Putamen (tissue), 1 donor: ENCODE measurements around the gene ENDOV.

Source experiments
- DNase-seq: peaks from one replicate; pipeline ENCODE4 v3.0.0-alpha.2; 2016; ENCODE audit warnings: low spot score

Gene ENDOV

DNA sequence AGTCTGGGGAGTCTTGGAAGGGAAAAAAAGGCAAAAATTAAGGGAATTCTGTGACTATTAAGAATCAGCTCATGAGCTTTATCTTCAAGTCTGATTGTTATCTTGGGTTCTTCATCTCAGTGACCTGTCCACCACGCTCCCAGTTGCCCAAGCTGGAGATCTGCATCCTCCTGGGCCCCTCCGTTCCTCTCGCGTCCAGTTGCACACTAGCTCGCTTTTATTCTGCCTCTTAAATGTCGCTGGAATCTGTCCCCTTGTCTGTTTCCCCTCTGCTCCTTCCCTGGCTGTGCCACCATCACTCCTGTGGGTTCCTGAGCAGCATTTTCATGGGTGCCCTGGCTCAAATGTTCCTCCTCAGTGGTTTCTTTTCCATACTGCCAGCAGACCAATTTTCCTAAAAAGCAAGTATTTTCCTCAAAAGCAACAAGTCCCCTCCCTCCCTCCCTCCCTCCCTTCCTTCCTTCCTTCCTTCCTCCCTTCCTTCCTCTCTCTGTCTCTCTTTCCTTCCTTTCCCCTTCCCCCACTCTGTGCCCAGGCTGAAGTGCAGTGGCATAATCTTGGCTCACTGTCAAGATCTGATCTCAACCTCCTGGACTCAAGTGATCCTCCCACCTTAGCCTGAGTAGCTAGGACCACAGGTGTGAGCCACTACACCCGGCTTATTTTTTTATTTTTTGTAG is 1.4 kb downstream of the ENDOV start:
- no peak for DNase-seq

DNA sequence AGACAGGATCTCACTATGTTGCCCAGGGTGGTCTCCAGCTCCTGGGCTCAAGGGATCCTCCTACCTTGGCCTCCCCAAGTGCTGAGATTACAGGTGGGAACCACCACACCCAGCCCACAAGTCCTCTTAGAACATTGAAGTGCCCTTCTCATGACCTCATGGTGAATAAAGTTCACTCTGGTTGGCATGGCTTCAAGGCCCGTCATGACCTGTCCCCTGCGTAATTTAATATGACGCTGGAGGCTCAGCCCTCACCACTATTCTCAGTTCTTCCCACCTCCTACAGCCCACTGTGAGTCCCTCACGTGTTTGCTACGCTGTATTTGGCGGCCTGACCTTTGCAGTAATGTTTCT is 1.9 kb downstream of the ENDOV start:
- no peak for DNase-seq

DNA sequence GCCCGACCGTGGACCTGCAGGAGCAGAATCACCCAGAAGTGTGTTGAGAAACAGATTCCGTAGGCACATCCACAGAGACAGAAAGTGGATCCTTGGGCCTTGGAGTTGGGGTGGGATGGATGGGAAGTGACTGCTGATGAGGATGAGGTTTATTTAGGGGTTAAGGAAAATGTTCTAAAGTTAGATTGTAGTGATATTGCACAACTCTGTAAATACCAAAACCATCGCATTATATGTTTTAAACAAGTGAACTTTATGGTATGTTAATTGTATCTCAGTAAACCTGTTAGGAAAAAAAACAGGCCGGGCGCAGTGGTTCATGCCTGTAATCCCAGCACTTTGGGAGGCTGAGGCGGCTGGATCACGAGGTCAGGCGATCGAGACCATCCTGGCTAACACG is 3.6 kb downstream of the ENDOV start:
- no peak for DNase-seq

DNA sequence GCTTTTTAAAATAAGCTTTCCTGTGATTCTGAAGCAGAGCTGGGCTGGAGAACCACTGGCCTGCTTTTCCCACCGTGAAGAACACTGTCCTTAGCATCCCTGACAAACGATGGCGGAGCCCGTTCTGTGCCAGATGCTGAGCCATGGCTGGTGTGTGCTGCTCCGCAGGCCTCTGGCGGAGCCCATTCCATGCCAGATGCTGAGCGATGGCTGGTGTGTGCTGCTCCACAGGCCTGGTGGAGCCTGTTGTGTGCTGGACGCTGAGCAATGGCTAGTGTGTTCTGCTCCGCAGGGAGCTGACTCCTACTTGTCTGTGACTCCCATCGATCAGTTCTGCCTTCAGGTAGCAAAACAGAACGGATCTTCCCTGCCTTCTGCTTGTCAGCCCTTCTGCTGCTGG is 4.3 kb downstream of the ENDOV start:
- DNase-seq, result no peak

DNA sequence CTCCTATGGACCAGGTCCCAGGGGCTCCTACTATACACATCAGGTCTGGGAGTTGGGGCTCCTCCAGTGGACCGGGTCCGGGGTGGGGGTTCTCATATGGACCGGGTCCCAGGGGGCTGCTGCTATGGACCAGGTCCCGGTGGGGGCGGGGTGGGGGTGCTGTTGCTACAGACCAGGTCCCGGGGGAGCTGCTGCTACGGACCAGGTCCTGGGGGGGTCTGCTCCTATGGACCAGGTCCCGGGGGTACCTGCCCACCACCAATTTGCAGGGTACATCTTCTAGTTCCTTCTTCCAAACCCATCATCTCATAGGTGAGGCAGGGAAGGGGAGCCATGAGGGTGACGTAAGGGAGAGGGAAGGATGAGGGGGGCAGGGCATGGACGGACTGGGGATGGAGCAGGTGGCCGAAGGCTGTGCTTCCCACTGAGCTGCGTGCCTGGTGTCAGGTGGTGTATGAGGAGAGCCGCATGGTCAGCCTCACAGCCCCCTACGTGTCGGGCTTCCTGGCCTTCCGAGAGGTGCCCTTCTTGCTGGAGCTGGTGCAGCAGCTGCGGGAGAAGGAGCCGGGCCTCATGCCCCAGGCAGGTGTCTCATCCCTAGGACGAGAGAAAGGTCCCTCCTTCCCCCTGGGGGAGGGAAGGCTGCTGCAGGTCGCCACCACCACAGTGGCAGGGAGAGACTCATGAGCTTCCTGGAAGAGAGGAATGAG is 6.6 kb downstream of the ENDOV start:
- DNase-seq, result no peak

DNA sequence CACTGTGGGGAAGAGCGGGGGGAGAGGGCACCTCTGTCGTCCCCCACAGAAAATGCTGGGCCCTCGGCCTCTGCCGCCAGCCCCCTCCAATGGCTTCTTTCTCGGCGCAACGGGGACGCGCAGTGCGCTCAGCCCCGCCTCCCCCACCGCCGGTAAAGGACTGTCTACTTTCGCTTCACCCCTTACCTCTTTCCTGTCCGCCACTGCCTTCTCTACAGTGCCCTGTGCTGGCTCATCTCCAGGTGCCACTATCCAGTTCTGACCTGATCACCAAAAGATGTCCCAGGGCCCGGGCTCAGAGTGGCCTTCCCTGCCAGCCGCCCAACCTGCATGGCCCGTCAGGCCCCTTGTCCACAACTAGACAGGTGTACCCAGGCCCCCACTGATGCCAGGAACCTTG is 7.3 kb downstream of the ENDOV start:
- no peak for DNase-seq

DNA sequence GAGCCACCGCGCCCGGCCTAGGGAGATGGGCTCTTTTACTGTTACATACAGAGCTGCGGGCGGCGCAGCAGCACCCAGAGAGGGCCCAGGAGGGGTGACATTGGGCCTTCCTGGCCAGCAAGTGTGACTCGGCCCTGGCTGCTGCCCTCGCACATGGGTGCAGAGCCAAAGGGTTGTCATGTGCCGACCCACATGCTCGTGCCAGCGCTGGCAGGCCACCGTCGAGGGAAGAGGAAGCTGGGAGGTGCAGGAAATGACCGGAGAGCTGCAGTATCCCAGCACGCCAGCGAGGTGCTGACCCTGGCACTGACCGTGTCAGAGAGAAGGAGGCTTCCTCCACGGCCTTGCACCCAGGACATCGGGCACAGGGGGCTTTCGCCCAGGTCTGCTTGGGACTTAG is 8.0 kb downstream of the ENDOV start:
- DNase-seq, result no peak

DNA sequence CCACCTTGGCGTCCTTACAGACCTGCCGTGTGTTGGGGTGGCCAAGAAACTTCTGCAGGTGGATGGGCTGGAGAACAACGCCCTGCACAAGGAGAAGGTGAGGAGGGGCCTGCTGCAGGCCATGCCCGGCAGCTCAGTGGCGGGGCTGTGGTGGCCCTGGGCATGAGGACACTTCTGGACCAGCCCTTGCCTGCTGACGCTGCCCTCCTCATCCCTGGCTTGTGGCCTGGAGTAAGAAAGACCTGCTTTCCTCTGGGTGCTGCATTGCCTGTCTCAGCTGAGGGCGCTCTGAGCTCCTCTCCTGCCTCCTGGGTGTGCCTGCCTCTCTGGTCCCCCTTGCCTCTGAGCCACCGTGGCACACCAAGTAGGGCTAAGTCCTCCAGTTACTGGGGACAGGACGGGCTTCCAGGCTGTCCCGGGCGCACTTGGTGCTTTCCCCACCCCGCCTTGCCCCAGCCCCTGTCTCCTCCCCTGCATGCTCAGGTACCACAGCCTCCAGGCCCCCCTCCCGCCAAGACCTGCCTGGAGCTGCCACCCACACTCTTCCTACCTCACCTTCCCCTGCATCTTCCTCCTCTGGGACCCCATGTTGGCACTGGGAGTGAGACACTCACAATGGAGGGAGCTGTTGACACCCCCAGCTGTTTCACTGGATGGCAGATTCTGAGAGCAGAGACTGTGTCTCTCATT is 8.7 kb downstream of the ENDOV start:
- no peak for DNase-seq

DNA sequence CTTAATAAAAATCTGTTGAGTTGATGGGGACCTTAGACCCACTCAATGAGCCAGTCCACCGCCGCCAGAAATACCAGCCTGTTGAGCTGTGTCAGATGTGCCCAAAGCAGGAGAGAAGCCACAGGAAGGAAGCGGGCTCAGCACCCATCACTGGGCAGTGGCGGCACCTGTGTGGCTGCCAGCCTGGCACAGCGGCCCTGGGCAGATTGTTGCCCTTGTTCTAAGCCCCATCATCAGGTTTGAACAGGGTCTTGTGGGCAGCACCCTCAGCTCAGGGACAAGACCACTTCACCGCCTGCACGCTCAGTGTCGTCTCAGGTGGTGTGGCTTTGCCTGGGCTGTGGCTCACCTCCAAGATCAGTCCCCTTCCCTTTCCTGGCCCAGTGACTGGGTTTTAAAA is 9.3 kb downstream of the ENDOV start:
- no peak for DNase-seq

DNA sequence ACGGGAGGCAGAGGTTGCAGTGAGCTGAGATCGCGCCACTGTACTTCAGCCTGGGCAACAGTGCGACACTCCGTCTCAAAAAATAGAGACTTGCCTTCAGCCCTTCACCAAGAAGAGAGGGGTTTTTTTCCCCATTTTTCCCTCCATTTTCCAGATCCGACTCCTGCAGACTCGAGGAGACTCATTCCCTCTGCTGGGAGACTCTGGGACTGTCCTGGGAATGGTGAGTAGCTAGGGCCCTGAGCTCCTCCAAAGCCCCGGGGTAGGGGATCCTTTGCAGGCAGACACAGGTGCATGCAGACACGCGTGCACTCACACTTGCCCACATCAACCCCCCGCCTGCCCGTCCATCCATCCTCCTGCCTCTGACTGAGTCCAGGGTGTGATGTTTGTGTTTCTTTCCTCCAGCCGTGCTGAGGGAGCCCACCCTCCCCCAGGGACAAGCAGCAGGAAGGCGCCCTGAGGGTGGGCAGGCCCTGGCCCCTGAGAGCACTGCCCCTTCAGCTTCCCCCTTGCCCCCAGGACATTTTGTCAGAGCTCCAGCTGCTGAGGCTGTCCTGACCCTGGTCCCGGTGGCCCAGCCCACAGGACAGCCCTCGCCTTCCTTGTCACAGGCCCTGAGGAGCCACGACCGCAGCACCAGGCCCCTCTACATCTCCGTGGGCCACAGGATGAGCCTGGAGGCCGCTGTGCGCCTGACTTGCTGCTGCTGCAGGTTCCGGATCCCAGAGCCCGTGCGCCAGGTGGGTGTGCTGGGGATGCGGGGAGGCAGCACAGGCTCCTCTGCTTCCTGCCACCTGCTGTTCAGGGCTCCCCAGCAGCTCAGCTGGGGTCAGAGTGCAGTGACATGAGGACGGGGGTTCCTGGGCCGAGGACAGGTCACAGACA is 10.2 kb downstream of the ENDOV start:
- DNase-seq, result no peak

DNA sequence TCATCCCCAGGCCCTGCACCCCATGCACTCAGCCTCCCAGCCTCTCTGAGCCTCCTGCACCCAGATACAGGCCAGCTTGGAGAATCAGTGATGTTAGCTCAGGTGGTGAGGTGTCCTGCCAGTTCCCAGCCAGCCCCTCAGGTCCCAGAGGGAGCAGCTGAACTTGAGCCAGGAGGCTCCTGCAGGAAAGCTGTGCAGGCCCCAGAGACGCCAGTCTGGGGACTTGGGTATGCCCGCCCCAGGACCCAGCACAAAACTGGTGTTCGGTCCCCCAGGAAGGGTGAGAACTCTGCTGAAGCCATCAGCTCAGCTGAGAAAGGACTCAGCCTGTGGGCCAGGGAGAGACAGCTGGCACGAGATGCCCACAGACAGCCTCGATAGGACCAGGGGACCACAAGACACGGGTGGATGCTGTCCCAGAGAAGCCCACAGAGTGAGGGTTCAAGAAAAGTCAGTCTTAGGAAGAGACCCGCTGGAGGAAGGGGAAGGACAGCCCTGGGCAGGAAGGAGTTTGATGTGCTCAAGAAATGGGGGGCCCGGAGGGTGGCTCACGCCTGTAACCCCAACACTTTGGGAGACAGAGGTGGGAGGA is 11.0 kb downstream of the ENDOV start:
- DNase-seq, result no peak

DNA sequence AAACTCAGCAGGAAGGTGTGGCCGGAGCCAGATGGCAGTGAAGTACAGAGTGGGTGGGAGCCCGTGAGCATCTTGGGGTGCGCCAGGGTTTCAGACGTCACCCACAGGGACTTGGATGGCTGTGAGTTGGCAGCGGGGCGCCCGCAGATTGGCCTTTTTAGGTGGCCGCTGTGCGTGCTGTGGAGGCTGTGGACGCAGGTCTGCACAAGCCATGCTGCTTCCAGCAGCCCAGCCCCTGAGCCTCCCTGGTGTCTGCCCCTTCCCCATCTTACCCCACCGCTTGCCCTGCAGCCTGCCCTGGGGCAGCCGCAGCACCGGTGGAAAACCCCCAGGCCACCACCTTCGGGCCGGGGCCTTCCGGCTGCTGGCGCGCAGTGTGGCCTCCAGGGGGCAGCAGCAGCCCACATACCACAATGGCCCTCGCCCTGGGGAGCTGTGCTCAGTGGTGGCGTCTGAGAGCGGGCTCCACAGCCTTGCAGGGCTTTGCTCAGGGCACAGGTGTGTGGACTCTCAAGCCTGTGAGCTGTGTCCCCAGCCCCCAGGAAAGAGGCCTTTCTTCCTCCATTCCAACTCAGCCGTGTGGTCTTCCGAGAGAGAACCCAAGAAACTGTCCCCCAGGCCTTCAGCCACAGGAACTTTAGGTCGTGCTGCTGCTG is 11.8 kb downstream of the ENDOV start:
- peak; percentile 50 for DNase-seq

DNA sequence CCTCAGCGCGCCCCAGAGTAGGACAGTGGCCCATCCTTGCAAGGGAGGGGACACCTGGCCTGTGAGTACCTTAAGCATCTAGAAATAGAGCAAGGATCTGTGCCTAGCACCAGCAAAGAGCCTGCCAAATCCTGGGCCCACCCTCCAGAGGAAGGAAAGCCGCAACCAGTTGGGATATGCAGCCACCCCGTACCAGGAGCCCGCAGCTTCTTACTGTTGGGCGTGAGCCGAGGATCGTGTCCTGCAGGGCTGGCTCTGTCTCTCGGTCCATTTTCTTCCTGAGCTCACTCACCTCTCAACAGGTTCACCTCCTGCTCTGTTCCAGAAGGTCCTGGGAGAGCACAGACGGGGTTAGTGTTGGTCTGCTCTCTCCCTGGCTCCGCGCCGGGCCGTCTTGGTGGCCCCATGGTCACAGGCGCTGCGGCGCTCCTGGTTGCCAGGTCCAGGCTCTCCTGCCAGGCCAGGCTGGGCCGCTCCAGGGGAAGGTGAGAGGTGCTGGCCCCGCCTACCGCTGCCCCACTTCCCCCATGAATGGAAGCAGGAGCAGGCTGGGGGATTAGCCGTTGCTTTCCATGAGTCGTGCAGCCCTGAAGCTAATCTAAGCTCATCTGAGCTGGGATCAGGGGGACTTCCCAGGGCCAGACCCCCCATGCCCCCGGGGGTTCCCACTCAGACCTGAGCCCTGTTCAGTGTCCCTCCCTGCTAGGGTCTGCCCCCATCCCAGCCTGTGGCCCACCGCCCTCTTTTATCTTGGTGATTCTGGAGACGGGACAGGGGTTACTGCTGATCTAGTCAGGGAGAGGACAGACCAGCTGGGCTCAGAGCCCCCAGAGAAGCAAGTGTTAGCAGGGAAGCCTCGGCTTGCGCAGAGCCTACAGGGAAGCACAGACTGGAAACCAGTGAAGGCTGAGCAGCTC is 12.7 kb downstream of the ENDOV start:
- no peak for DNase-seq

DNA sequence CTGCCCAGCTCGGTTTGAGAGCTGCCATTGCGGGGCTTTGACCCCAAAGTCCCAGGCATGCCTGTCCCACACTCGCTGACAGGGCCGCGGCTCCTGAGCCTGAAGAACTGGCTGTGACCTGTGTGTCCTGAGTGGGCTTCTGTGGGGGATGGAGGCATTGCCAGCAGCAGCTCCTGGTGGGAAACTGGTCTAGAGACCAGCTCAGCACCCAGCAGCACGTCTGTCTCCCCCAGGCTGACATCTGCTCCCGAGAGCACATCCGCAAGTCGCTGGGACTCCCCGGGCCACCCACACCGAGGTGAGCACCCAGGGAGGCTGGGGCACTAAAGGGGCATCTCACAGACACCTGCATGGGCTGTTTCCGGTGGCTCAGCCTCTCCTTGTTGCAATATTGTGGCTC is 13.4 kb downstream of the ENDOV start:
- DNase-seq, result no peak

DNA sequence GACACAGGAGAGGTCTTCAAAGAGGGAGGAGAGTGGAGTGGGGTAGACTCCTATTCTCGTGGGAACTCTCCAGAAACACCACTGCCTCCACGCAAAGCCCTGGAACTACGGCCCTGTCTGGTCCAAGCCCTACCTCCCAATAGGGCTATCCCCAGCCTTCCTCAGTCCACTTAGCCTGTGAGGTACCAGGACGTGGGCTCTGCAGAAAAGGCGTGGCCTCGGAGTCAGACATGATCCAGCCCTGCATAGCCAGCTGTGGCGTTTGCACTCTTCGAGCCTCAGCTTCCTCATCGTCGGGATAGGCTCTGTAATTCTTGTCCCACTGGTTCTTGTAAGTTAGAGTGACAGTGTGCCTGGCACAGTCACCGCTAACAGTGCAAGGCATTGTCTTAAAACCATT is 13.8 kb downstream of the ENDOV start:
- DNase-seq, result no peak

DNA sequence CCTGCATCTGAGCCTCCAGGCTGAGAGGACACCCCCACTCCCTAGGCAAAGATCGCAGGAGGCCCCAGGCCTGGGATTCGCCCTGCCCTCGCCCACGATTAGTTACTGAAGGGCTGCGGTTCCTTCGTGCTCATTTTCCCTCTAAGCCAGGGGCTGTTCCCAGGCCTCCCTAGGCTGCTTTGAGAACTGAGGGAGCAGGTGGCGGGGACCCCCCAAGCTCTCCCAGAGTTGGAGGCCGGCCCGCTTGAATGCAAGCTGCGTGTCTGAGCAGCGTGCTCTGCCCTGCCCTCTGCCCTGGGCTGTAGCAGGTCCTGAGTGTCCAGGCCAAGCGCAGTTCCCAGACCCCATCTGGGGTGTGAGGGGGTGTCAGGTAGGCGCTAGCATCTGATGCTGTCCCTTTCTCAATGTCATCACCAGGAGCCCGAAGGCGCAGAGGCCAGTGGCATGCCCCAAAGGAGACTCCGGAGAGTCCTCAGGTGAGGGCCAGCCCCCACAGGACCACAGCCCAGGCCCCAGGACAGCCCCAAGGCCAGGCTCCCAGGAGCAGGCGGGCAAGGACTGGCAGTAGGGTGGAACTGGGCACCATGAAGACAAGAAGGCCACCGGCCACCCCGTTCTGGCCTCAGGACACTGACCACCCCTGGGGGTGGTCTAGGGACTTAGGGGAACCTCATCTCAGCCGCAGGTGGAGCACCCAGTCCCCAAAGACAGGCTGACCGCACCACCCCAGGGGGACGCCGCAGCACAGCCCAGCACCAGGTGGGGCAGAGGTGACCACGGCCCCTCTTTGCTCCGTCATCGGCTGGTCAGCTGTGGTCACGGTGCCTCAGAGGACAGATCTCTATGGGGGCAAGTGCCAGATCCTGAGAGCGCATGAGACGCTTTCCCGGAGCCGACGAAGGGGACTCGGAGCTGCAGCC is 14.6 kb downstream of the ENDOV start:
- DNase-seq, result no peak

DNA sequence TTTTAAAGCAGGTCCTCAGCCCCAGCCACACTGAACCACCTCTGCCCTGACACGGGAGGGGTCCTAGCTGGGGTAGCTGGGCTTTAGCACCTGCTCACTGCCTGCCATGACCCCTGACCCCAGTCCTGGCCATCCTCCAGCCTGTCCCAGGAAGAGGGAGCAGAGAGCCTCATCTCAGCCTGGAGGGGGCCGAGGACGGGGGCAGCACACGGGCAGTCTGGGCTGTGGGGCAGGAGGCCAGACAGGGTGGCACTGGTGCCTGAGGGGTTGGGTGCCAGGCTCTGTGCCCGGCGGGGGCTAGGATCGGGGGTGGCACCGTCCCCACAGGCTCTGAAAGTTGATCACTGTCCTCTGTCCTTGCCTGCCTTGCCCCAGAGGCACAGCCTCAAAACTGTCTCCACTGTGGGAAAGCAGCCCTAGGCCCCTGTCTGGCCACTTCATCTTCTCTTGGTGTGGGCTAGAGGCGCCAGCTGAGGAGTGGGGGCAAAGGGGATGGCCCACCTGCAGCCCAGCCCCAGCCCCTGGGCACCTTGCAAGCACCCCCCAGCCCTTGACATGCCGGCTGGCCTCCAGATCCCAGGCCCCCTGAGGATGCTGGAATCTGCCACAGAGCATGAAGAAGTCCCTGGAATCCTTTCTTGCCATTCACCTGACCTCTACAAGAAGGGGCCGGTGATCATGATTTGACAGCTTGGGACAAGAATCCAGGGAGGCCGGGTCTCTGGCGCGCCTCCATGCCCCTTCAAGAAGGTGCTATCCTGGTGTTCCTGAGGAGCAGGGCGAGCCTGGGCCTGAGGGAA is 15.7 kb downstream of the ENDOV start:
- no peak for DNase-seq
